Amniotic epithelial cell (primary cell): ENCODE measurements around the gene OGG1.

Experiments
- DNase-seq: peaks from one replicate; pipeline ENCODE4 v3.0.0-alpha.2; 2010; ENCODE audit warnings: low read depth

OGG1 gene

DNA sequence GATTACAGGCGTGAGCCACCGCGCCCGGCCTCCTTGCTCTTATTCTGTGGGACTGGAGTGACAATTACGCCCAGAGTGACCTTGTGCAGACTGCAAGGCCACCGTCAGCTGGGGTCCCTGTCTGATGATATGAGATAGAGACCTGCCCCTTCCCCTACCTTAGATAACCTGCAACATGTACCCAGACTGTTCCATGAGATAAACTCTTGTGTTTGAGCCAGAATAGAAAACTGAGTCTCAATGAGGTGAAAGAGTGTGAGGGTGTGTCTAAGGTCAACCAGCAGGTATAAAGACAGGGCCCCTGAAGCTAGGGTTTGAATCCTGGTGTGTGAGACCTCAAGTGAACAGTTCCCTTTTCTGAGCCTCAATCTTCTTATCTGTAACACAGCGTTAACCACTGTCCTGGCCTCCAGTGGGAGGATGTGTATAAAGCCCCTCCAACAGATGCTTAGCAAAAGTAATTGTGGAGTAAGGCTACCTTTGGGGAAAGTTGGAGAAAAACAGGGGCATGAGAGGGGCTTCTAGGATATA lies 36.5 kb downstream of the OGG1 start:
- no peak for DNase-seq

DNA sequence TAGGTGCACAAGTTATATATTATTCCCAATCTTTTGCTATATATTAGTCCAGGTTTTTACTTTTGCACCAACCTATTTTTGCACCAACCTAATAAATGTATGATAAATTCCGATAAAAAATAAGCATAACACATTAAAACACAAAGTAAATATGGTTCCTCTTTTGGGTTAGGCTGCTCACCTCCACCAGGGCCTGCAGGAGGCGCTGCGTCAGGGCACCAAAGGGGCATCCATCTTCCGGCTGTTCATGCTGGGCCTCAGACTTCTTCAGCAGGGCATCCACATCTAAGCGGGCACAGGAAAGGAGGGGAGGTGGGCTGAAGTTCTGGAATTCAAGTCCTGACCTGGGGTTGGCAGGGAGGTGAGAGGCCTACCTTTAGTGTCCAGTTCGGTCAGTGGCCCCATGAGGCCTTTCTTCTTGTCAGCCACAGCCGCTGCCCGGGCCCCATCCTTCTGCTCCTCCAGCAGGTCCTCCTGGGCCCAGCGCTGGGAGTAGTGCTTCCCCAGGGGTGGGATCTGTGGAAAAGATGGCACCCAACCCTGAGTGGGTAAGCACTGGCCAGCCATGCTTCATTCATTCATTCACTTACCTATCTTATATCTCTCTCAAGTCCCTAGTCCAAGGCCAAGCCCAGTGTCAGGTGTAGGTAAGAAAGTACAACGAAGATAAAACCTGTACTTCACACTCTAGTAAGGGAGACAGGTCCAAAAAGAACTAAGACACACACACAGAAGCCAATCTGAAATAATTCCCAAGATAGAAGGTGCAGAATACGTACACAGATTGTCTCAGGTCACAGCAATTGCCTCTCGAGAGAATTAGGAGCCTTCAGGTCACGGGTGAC lies 37.3 kb downstream of the OGG1 start:
- no peak for DNase-seq

DNA sequence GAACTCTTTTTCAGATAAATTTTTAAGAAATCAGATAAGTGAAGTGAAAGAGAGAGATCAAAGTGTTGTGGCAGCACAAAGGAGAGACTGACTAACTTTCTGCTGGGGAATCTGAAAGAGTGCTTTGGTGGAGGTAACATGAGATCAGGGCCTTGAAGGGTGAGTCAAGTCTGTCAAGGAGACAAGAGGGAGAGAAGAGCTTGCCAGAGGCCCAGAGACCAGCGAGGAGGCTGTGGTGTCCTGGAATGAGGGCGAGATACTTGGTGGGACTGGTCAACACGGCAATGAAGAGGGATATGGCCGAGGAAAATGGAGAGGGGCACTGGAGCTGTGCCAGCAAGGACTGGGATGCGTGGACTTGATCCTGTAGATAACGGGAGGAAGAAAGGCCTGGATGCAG lies 38.0 kb downstream of the OGG1 start:
- DNase-seq: no peak

DNA sequence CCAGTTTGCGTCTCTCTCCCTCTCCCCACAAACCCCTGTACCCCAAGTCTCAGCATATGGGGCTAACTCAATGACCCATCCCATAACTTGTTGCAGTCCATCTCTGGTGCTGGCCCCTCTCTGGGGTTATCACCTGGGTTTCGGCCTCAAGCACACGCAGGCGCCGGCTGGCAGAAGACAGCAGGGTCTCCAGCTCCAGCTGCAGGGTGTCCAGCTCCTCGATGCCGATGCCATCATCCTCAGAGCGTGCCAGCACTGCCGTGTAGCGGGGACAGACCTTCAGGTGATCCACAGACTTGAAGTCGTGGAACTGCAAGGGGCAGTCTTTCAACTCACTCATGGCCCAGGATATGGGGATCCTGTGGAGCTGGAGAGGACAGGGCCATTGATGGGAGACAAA lies 41.4 kb downstream of the OGG1 start:
- no peak for DNase-seq

DNA sequence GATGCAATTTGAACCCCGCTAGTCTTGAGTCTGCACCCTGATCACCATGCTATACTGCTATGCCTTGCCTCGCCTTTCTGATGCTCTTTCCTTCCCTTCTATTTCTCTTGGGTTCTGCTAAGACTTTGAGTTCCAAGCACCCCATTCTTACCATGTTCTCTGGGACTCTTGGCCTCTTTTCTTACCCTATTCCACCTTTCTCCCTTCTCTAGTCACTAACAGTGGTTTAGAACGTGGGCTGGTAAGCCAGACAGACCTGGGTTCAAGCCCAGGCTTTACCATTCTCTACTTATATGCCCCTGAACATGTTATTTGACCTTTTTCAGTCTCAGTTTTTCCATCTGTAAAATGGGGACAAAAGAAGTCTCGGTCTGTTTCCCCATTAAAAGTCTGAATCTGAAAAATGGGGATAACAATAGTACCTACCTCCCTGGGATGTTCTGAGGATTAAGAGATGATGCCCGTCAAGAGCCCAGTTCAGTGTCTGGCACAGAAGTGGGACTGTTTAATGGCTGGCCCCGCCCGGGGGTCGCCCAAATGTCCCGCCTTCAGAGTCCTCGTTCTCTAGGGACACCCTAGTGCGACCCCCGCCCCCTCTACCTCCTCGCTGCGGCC lies 42.1 kb downstream of the OGG1 start:
- DNase-seq: no peak

DNA sequence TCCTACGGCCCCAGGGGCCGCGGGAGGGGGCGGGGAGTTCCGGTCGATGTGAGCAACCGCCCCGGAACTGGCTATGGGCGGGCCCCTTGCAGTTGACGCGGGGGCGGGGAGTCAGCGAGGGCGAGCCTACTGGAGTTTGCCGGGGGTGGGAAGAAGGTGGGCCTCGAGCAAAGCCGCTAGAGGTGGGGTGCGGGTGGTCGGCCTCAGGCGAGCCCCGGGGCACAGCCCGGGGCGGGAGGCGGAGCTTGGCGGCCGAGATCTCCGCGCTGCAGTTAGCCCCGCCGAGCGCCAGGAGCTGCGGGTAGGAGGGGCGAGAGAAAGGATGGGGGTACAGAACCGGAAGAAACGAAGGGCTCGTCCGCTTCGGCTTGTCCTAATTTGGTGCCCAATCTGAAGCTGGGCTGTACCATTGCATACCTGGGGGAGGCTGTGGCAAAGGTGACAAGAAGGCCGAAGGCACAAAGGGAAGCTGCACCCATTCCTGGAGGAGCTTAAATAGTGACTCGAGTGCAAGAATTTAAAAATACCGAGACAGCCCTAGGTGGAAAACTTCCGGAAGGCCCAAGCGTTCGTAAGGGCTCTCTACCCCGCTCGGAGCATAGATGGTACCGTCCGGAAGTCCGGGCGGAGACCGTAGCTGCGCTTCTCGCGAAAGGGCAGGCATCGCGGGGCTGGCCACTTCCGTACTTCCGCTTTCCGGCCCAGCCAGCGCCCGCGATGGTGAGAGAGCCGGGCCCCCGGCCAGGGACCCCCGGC lies 42.8 kb downstream of the OGG1 start, which contains the start of the genes ARPC4 and TADA3:
Gene ARPC4 (plus strand): TSS at position 678 of the 756 bp plus-strand sequence. CDS start 40 bp downstream, at position 718.
Gene TADA3 (minus strand): TSS at position 69 of the 756 bp plus-strand sequence. CDS start 1,007 bp downstream, outside the sequence.
- DNase-seq: peak; percentile 96

DNA sequence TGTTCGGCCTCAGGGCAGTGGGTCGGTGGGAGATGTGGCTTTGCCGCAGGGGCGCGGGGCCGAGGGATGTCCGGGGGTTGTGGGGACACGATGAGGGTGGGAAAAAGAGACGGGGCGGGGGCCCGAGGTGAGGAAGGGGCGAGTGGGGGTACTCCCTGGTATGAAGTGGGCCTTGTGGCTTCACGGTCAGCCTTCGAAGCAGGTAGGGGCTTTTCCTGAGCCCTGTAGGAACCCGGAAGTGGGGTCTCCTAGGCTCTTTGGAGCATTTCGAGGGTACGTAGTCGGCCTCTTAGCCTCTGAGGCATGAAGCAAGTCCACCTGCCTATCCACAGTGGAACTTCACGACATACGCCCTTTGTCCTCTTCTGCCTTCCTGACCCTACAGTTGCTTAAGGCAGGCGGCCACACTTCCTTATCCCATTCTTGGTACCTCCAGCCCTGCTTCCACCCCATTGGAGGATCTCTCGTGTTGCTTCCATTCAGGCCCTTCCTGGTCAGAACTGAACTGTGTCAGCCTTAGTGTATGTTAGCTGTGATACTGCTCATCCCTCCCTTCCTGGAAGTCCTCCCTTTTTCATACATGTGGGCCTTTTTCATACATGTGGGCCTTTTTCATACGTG lies 43.5 kb downstream of the OGG1 start:
- DNase-seq: peak; percentile 64

DNA sequence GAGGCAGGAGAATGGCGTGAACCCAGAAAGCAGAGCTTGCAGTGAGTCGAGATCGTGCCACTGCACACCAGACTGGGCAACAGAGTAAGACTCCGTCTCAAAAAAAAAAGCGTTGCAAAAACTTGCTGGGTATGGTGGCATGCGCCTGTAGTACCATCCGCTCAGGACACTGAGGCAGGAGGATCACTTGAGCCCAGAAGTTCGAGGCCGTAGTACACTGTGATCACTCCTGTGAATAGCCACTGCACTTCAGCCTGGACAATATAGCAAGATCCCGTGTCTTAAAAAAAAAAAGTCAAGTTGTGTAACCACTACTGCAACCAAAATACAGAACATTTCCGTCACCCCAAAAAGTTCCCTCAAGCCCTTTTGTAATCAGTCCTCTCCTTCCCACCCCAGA lies 44.6 kb downstream of the OGG1 start:
- DNase-seq: no peak

DNA sequence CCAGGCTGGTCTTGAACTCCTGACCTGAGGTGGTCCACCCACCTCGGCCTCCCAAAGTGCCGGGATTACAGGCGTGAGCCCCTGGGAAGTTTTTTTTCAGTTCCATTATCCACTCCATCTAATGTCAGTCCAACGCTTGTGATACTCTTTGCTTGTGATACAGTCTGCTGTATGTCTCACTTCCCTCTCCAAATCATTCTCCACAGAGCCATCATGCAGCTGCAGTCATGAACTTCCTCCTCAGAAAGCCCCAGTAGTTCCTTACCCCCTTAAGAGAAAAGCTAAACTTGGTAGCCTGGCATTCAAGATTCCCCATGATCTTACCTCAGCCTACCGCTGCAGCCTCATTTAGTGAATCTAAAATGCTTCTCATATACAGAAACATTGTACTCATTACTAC lies 45.5 kb downstream of the OGG1 start:
- DNase-seq: no peak

DNA sequence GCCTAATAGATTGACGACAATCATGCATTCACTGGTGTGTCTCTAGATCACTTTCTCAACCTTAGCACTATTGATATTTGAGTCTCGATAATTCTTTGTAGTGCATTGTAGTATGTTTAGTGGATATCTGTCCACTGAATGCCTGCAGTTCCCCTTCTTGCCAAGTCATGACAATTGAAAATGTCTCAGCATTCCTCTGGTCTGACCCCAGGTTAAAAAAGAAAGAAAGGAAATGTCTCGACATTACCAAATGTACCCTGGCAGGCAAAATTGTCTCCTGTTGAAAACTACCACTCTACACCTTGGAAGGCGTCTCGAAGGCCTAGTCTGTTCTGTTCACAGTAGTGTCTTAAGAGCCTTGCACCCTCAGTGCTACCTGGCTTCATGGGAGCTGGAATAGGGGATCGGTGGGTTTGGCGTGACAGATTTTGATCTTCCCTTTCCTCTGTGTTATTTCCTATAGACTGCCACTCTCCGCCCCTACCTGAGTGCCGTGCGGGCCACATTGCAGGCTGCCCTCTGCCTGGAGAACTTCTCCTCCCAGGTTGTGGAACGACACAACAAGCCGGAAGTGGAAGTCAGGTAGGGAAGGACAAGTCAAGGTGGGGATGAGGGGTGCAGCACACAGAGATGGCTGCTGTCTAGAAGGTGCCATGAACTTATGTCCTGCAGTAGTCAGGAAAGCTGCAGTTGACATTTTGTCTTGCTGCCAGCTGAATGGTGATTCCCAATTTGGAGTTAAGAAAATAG lies 47.6 kb downstream of the OGG1 start:
- no peak for DNase-seq

DNA sequence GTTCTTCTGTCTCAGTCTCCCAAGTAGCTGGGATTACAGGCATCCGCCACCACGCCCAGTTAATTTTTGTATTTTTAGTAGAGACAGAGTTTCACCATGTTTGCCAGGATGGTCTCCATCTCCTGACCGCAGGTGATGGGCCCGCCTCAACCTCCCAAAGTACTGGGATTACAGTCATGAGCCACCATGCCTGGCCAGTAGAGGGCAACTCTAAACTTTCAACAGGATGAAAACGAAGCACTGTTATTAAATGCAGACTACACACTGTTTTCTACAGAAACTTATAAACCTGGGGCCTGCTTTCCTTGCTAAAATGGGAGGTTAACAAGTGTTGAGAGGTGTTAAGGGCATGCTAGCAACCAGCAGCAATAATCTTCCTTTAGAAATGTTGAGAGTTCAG lies 50.8 kb downstream of the OGG1 start:
- no peak for DNase-seq

DNA sequence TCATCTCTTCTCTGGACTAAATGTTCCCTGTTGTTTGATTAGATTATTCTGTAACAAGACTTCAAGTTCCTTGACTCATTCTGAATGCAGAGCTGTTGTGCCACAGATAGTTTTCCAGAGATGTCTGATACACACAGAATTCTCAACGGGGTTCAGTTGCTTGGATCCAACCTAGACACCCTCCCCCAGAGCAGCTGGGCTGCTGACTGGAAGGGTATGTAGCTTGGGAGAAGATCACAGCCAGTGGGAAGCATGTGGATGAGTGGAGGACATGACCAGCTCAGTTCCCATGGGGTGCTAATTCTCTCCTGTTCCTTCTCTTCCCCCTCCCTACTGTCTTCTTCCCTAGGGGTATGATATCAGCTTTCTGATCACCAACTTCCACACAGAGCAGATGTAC lies 53.7 kb downstream of the OGG1 start:
- no peak for DNase-seq

DNA sequence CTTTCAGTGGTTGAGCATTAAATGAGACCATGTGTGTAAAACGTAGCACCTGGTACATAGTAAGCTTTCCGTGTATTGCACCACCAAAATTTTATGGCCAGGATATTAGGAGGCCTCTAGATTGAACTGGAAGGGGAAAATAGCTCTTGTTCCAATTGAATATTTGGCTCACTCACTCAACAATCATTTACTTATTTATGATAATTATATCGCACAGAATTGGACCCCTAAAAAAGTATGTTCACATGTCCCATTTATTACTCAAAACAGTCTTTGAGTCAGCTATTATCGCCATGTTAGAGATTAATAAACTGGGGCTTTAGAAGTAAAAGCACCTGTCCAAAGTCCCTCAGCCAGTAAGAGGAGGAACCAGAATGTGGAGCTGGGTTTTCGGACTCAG lies 55.2 kb downstream of the OGG1 start:
- no peak for DNase-seq

DNA sequence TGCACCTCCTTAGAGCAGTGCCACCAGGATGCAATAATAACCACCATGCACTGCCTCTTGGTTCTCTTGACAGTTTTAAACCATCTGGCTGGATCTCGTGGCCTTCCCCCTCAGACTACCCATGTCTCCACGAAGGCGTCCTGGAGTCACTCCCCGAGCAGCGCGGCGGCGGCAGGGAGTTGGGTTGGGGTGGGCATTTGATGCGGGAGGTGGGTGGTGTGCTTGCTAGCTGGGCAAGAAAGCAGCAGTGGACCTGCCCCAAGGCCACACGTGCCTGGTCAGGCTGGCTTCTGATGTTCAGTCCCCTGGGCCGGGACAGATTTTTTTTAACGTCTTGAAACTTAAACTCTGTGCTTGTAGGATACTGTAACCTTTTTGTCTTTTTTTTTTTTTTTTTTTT lies 56.4 kb downstream of the OGG1 start:
- DNase-seq: no peak
